NCI-H748 (cell line): ENCODE results near the gene CPHXL.

ENCODE experiments used
- DNase-seq: peaks from one replicate; lab custom pipeline; 2025; ENCODE audit not compliant: unreplicated experiment; lab: John Stamatoyannopoulos, UW

Gene CPHXL

GRCh38 chr16:75702242-75702641 is 24.0 kb downstream of the CPHXL start:
- DNase-seq: no peak

DNA sequence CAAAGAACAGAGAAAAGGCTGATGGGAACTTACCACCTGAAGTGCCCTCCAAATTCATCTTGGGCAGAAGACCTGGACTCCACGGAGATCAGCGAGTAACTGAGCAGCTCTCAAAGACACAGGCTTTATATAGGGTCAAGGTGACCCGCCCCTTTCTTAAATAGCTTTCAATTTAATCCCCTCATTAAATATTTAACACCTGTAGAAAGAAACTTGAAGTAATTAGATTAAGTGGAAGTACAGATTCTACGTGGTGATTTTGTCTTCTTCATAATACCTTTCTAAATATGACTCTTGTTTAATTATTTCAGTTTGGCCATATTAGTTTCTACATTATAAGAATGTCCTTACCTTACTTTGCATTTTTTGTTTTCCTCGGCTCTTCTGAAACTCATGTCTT is 24.9 kb downstream of the CPHXL start, which contains the start of gene DUXB:
TSS of gene DUXB (minus strand) at position 101 of the 400 bp plus-strand sequence. CDS start at position 58, 43 bp downstream.
- no peak for DNase-seq

DNA sequence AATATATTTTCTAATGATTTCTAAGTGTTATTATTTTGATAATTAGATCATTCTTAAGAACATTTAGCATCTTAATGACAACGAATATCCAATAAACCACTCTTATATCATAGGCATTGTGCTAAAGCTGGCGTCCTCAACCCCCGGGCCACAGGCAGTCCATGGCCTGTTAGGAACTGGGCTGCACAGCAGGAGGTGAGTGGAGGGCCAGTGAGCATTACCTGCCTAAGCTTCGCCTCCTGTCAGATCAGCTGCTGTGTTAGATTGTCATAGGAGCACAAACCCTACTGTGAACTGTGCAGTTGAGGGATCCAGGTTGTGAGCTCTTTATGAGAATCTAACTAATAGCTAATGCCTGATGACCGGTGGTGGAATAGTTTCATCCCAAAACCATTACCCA is 28.7 kb downstream of the CPHXL start:
- no peak for DNase-seq

DNA sequence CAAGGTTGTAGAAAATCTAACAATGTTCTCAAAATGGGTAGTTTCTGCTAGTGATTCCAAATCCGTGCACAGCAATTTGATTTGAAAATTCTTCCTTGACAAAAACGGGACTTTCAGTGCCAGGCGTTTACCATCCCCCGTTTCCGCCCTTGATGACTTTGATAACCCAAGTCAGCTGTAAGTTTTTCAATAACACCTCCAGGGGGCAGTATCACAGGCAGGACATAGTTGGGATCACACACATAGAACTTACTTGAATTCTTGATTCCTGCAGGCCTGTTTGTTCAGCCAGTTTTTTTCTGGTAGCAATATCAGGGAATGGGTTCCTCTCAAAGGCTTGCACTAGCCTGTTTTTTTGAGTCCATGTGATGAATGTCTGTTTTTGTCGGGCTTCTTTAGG is 30.6 kb downstream of the CPHXL start:
- DNase-seq: no peak

DNA sequence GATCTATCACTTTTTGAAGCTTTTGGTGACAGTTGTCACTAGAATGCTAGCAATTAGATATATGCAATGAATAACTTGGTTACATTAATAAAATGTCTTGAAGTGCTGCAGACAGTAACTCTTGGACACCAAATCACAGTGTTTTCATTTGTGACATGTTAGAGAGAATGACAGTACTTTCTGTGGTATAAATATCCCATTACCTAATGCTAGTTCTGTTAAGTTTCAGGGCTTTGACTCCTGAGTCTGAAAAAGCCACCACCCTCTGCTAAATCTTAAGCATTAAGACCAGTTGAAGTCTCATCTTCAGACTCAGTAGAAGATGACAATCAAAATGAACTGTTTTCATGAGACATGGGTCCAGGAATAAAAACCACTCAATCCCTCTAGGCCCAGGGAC is 38.9 kb downstream of the CPHXL start:
- DNase-seq: no peak

- no peak for DNase-seq
These were observed 44.0 kb downstream of the CPHXL start for GRCh38 chr16:75682308-75682707.

GRCh38 chr16:75679366-75679765 is 46.9 kb downstream of the CPHXL start:
- no peak for DNase-seq

DNA sequence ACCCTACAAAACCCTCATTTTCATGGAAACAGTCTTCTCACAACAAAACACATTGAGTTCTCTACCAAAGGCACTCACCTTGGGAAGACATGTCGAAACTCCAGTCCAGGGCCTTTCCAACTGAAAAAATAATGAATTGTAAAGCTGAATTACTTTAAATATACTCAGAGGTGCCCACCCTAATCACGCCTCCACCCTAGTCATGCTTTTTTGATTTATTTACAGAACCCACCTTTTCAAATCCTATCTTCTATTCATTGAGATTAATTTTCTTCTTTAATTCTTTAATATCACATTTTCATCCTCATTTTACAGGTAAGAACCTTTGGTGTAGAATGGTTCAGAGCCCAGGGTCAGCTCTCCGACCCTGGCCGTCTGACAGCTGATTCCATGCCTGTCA is 49.4 kb downstream of the CPHXL start, which contains the start of gene CPHXL2:
TSS of gene CPHXL2 (minus strand) at position 101 of the 400 bp plus-strand sequence. CDS start at position 91, 10 bp downstream.
- DNase-seq: no peak

DNA sequence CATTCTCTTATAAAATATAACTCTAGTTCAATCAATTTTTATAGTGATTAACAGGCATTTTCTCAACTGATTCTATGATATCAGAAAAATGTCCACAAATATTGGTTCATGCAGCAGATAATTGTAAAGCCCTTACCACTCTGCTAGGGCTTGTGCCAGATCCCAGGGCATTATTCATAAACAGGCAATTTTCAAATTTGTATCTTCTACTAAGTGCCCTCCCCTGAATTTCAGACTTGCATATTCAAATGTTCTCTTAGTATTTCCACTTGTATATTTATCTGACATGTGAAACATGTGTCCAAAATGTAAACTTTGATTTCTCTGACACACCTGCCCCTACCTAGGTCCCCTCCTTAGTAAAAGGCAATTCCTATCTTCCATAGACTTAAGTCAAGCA is 58.8 kb downstream of the CPHXL start:
- DNase-seq: no peak
